ES-I3 (cell line): ENCODE measurements around the gene TIMM50.

Experiments
- H3K36me3 ChIP-seq: 2 replicates; pipeline ENCODE4 v1.6.1; 2013; ENCODE audit warnings: mild to moderate bottlenecking, low read length, control low read depth, moderate library complexity; ENCODE audit not compliant: insufficient read depth
- H3K4me1 ChIP-seq: 2 replicates; pipeline ENCODE4 v1.6.1; 2013; ENCODE audit warnings: mild to moderate bottlenecking, control low read depth, low read length; ENCODE audit not compliant: insufficient read depth
- H3K9ac ChIP-seq: 2 replicates; pipeline ENCODE4 v1.6.1; 2013; ENCODE audit warnings: low read depth, mild to moderate bottlenecking, low read length, moderate library complexity
- H3K9me3 ChIP-seq: 2 replicates; pipeline ENCODE4 v1.6.1; 2013; ENCODE audit warnings: mild to moderate bottlenecking, low read length, moderate library complexity; ENCODE audit not compliant: control insufficient read depth, insufficient read depth

The TIMM50 gene

DNA sequence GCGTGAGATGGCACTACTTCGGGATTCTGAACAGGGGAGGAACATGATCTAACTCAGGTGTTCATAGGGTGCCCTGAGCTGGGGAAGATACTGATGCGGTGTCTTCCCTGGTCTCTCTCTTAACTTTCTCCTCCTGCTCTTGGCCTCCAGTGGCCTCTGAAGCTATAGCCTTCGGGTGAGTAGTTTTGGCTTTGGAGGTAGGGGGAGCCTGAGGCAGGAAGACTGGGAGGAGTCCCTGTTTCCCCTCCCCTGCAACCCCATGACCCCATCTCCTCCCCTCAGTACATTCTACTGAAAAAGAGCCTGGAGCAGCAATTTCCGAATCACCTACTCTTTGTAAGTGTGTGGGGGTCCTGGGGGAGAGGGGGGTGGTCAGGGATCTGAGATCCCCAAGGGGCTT is 37.8 kb downstream of the TIMM50 start:
- 0 out of 2 replicates have a peak, but pooled peaks cover 2% of the 10 kb centered on the region for H3K4me1 ChIP-seq
- H3K9me3 ChIP-seq, result no peaks in the 10 kb centered on the region; the same call in 1 of the 2 replicates
- H3K36me3 ChIP-seq, result peaks cover 6% of the 10 kb centered on the region; the same call in 1 of the 2 replicates
- peak overlapping the region; percentile 60 for H3K9ac ChIP-seq

GRCh38 chr19:39518975-39519374 is 38.3 kb downstream of the TIMM50 start:
- Histone ChIP-seq H3K9ac (peak overlapping the region; percentile 60), H3K36me3 (peaks cover 6% of the 10 kb centered on the region; the same call in 1 of the 2 replicates), H3K9me3 (no peaks in the 10 kb centered on the region; the same call in 1 of the 2 replicates), H3K4me1 (0 out of 2 replicates have a peak, but pooled peaks cover 2% of the 10 kb centered on the region)

DNA sequence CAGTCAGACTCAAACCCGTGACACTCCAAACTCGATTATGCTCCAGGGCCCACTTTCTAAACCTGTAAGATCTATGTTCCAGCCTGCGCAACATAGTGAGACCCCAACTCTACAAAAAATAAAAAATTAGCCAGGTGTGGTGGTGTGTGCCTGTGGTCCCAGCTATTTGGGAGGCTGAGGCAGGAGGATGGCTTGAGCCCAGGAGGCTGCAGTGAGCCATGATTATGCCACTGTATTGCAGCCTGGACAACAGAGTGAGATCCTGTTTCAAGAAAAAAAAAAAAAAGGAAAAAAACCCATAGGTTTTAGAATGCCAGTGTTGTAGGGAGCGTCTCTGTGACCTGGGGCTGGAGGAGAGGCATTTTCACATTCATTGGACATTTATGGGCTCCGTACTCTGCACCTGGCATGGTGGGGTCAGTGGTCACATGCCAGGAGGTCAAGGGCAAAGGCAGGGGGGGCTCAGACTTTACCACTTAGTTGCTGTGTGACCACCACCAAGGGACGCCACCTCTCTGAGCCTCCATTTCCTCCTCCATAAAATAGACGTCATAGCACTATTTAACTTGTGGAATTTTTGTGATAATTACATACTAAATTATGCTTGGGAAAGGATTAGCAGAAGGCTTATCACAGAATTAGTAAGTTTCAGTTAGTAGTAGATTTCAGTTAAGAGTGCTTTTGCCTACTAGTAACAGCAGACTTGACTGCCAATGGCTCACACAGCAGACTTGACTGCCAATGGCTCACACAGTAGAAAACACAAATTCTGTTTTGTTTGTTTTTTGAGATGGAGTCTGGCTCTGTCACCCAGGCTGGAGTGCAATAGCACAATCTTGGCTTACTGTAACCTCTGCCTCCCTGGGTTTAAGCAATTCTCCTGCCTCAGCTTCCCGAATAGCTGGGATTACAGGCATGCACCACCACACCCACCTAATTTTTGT is 40.2 kb downstream of the TIMM50 start:
- H3K9ac ChIP-seq, result no peak overlapping the region

GRCh38 chr19:39524495-39524894 is 43.9 kb downstream of the TIMM50 start:
- no peaks in the 10 kb centered on the region; the same call in 1 of the 2 replicates for H3K9me3 ChIP-seq
- no peak overlapping the region for H3K9ac ChIP-seq
- peaks cover 6% of the 10 kb centered on the region; the same call in 1 of the 2 replicates for H3K36me3 ChIP-seq
- no peaks in the 10 kb centered on the region for H3K4me1 ChIP-seq

More for the DNA sequence above, 40.2 kb downstream of the TIMM50 start:
- Histone ChIP-seq H3K4me1 (0 out of 2 replicates have a peak, but pooled peaks cover 2% of the 10 kb centered on the region), H3K36me3 (peaks cover 6% of the 10 kb centered on the region; the same call in 1 of the 2 replicates), H3K9me3 (no peaks in the 10 kb centered on the region; the same call in 1 of the 2 replicates)

DNA sequence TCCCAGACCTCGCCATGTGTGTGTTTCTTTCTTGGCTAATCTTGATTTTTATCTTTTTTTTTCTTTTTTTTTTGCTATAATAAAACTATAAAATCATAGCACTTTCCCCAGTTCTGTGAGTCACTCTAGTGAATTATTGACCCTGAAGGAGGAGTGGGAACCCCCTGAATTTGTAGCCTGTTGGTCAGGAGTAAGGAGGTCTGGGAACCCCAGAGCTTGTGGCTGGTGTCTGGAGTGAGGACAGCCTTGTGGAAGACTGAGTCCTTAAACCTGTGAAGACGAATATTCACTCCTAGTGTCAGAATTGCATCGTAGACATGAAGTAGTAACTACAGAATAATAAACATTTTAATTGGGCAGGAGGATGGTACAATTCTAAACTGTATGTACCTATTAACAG is 44.6 kb downstream of the TIMM50 start:
- Histone ChIP-seq H3K9me3 (no peaks in the 10 kb centered on the region; the same call in 1 of the 2 replicates), H3K36me3 (peaks cover 6% of the 10 kb centered on the region; the same call in 1 of the 2 replicates), H3K9ac (no peak overlapping the region), H3K4me1 (no peaks in the 10 kb centered on the region)

- Histone ChIP-seq H3K36me3 (no peaks in the 10 kb centered on the region), H3K4me1 (no peaks in the 10 kb centered on the region), H3K9ac (peak overlapping the region; percentile 62), H3K9me3 (no peaks in the 10 kb centered on the region)
Observed at GRCh38 chr19:39531834-39532232, 51.2 kb downstream of the TIMM50 start.

- Histone ChIP-seq H3K9ac (peak within 1 kb of the TSS; percentile 62), H3K36me3 (no peaks in the 10 kb centered on the region), H3K4me1 (no peaks in the 10 kb centered on the region), H3K9me3 (no peaks in the 10 kb centered on the region)
Observed at GRCh38 chr19:39532233-39533002, 51.8 kb downstream of the TIMM50 start, which contains the start of gene EID2B. EID2B (minus strand) TSS chr19:39532852; CDS start chr19:39532802, 50 bp downstream.

- Histone ChIP-seq H3K4me1 (no peaks in the 10 kb centered on the region), H3K9me3 (no peaks in the 10 kb centered on the region), H3K36me3 (no peaks in the 10 kb centered on the region), H3K9ac (no peak overlapping the region)
Observed at GRCh38 chr19:39533003-39533512, 52.4 kb downstream of the TIMM50 start.

DNA sequence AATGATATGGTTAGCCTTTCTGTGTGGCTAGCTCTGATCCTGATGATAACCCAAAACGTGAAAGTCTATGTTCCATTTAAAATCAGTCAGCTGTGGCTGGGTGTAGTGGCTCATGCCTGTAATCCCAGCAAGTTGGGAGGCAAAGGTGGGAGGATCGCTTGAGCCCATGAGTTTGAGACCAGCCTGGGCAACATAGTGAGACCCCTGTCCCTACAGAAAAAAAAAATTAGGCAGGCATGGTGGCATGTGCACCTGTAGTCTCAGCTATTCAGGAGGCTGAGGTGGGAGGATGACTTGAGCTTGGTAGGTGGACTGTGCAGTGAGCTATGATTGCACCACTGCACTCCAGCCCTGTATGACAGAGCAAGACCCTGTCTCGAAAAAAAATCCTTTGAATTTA is 53.2 kb downstream of the TIMM50 start:
- Histone ChIP-seq H3K9me3 (no peaks in the 10 kb centered on the region), H3K36me3 (no peaks in the 10 kb centered on the region), H3K4me1 (peaks cover 3% of the 10 kb centered on the region; the same call in 1 of the 2 replicates), H3K9ac (no peak overlapping the region)

GRCh38 chr19:39539165-39539517 is 58.5 kb downstream of the TIMM50 start:
- Histone ChIP-seq H3K9ac (peak overlapping the region; percentile 91), H3K36me3 (no peaks in the 10 kb centered on the region), H3K4me1 (peaks cover 12% of the 10 kb centered on the region; the same call in 1 of the 2 replicates), H3K9me3 (no peaks in the 10 kb centered on the region)

GRCh38 chr19:39539518-39540332 is 59.1 kb downstream of the TIMM50 start, which contains the start of gene EID2:
EID2 (minus strand) TSS chr19:39540161; CDS start chr19:39540079, 82 bp downstream.
- H3K4me1 ChIP-seq, result peaks cover 12% of the 10 kb centered on the region; the same call in 1 of the 2 replicates
- peak within 1 kb of the TSS; percentile 91 for H3K9ac ChIP-seq
- no peaks in the 10 kb centered on the region for H3K36me3 ChIP-seq
- no peaks in the 10 kb centered on the region for H3K9me3 ChIP-seq

DNA sequence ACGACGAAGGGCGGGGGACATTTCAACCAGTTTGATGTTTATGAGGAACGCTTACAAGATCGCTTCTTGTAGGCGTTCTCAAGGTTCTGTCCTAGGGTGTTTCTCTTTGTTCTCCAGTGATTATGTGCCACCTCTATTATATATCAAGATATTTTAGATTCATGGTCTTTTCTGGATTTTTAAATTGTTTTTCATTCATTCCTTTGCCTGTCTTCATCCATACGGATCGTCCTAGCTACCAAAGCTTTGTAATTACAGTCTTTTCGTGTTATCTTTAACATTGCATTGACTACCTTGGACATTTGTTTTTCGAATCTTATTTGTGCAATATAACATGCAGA is 59.7 kb downstream of the TIMM50 start:
- Histone ChIP-seq H3K4me1 (peaks cover 12% of the 10 kb centered on the region; the same call in 1 of the 2 replicates), H3K36me3 (no peaks in the 10 kb centered on the region), H3K9ac (no peak overlapping the region; the same call in 1 of the 2 replicates), H3K9me3 (no peaks in the 10 kb centered on the region)
